Heart right ventricle (tissue), 16 donors: Measurements from ENCODE around the gene TEDDM1. TPM values are rescaled to one million over a fixed set of nuclear protein-coding genes. Genes with fewer than 3 reads are reported as not detected.

ENCODE experiments used
- ATAC-seq, 8 donors: fragments of 200-7000 bp; cut with Tn5 transposase; one replicate each; pipeline ENCODE4 v1.9.1; 2020; ENCODE audit warnings: mild to moderate bottlenecking in 8 of 8, moderate library complexity in 8 of 8, moderate number of reproducible peaks in 1 of 8
- DNase-seq, 2 donors: peaks; one replicate each; pipeline ENCODE4 v3.0.0-alpha.2; 2020
- H3K27ac ChIP-seq, 10 donors: fragments of 200-600 bp; sonication (generic) in 2 of 10; one replicate each; pipeline versions ENCODE4 v1.5.0 to v1.8.0; 2020 to 2022; ENCODE audit warnings: mild to moderate bottlenecking in 3 of 10
- H3K27me3 ChIP-seq, 7 donors: fragments of 200-600 bp; one replicate each; pipeline ENCODE4 v1.8.0; 2021 to 2022; ENCODE audit warnings: mild to moderate bottlenecking in 2 of 7
- H3K36me3 ChIP-seq, 9 donors: fragments of 200-600 bp; sonication (generic) in 1 of 9; one replicate each; pipeline versions ENCODE4 v1.5.0 to v1.8.0; 2020 to 2022; ENCODE audit warnings: mild to moderate bottlenecking in 2 of 9
- H3K4me1 ChIP-seq, 9 donors: fragments of 200-600 bp; sonication (generic) in 1 of 9; one replicate each; pipeline versions ENCODE4 v1.5.0 to v1.8.0; 2020 to 2022; ENCODE audit warnings: mild to moderate bottlenecking in 4 of 9
- H3K4me3 ChIP-seq, 10 donors: fragments of 200-600 bp; sonication (generic) in 2 of 10; one replicate each; pipeline versions ENCODE4 v1.5.0 to v1.8.0; 2020 to 2022; ENCODE audit warnings: mild to moderate bottlenecking in 7 of 10, moderate library complexity in 2 of 10
- H3K9me3 ChIP-seq, 11 donors: fragments of 200-600 bp in 10 of 11; sonication (generic) in 2 of 11; one replicate each; pipeline versions ENCODE4 v1.5.0 to v1.8.0; 2013 to 2022; ENCODE audit warnings: mild to moderate bottlenecking in 2 of 11, control low read depth in 1 of 11, moderate library complexity in 1 of 11
- CTCF ChIP-seq, 9 donors: fragments of 200-600 bp; sonication (generic) in 2 of 9; IDR thresholded peaks; one replicate each; pipeline versions ENCODE4 v1.5.0 to v1.8.0; 2021 to 2022; ENCODE audit warnings: antibody characterized with exemption in 9 of 9, mild to moderate bottlenecking in 5 of 9, moderate library complexity in 1 of 9
- WGBS, 2 donors: extraction: QIAGEN DNeasy Blood & Tissue Kit; methylation state at CpG; one replicate each; pipeline ENCODE4 v1.1.7; 2013; ENCODE audit warnings: inconsistent platforms in 1 of 2; 5-methylcytosine and 5-hydroxymethylcytosine counted together
- intact Hi-C, 10 donors: fragments of 100-400 bp; cut with DNase I; formaldehyde crosslinking; loops; one replicate each; pipeline versions ENCODE4 v1.11.1 to v1.14.2; 2022
- polyA plus RNA-seq, 2 donors: library from polyadenylated mRNA; stranded (reverse); fragments of 200-250 nt; gene quantifications; one replicate each; pipeline ENCODE4 v1.2.3, GENCODE V29; 2013
- total RNA-seq, 10 donors: library from RNA; stranded (reverse); fragmentation: NEBNext Ultra II Directional in 3 of 10; extraction: Animal tissue kit (Norgen Biotek cat#: 25700) in 3 of 10; gene quantifications; one replicate each; pipeline versions ENCODE4 v1.2.1 to v1.2.4, GENCODE V29; 2021 to 2023
- donor health status: Arrhythmogenic right ventricular cardiomyopathy.
- donor health status: ischemic (EF 13 %, LVEDD 7.1; RV severe dilation, severe dysfunction).
- donor health status: healthy with polysubstance abuse.
- donor health status: DM: no; HTN: yes; CAD: no.
- donor health status: DM: no; HTN: no; CAD: no.
- donor health status: ischemic (EF 25% LVEDD 6.9; RV normal size, moderate dysfunction).
- donor health status: ischemic (EF 25% LVEDD 5.7; RV mildly dilated, moderate dysfunction).
- donor health status: healthy.
- donor health status: DM: yes; HTN: yes; CAD: no.
- donor health status: Ischemic cardiomyopathy.
- donor health status: ischemic (EF 35%, LVEDD 5.7; RV mildly dilated, moderate dysfunction).
- donor health status: nonischemic (EF 11% LVEDD 7.7; RV severe dilation, severe dysfunction).
- donor health status: DM: yes; HTN: yes; CAD: no.
- donor health status: PGD.
- donor health status: ischemic (EF 29% LVEDD 5.4; RV normal size, mild dysfunction).
- donor health status: nonischemic (EF 23%, LVEDD 6.1; RV moderate dilation, normal function).

TEDDM1 gene
- total and polyA plus RNA-seq, 12 donors: not detected

GRCh38 chr1:182389619-182390047 is 10.8 kb downstream of the TEDDM1 start:
- peak in 1 of 8 donors; percentile 34 for ATAC-seq
- H3K9me3 ChIP-seq: no peaks in the 10 kb centered on the region
- 6% methylated on average over 13 of the region's 13 CpGs for WGBS, 2 donors
- peak in 1 of 2 donors; percentile 12 for DNase-seq
- peak overlapping the region; percentile 95 to 100 (median 99) for H3K27ac ChIP-seq
- H3K4me1 ChIP-seq: peaks cover 12 to 68% (median 40%) of the 10 kb centered on the region in 9 donors
- peaks cover 0 to 50% (median 36%) of the 10 kb centered on the region in 9 donors for H3K36me3 ChIP-seq
- peak overlapping the region; percentile 65 to 99 (median 90) for H3K4me3 ChIP-seq
- intact Hi-C loops: loop anchor here in 6 of 10 donors (2.0 to 10.0 kb wide), 7 partner anchors 41 to 185 kb away; no protein-coding TSS in a partner anchor
- H3K27me3 ChIP-seq: no peaks in the 10 kb centered on the region
- no peak for TF ChIP-seq CTCF (IDR thresholded peaks at IDR 0.05)

- Histone ChIP-seq H3K27me3 (no peaks in the 10 kb centered on the region), H3K27ac (peak overlapping the region in 9 of 10 donors; percentile 95 to 100 (median 99)), H3K4me3 (peak overlapping the region; percentile 65 to 99 (median 90)), H3K4me1 (peaks cover 12 to 75% (median 40%) of the 10 kb centered on the region in 9 donors), H3K36me3 (peaks cover 0 to 61% (median 47%) of the 10 kb centered on the region in 9 donors), H3K9me3 (no peaks in the 10 kb centered on the region)
- ATAC-seq (no peak), DNase-seq (no peak)
- intact Hi-C loops: no loop called here
- 42 to 53% methylated on average over 5 of the region's 5 CpGs for WGBS, 2 donors
- TF ChIP-seq CTCF (IDR thresholded peaks at IDR 0.05): no peak
Observed at GRCh38 chr1:182388392-182389134, 11.9 kb downstream of the TEDDM1 start.

GRCh38 chr1:182387566-182387965 is 12.9 kb downstream of the TEDDM1 start:
- Histone ChIP-seq H3K9me3 (no peaks in the 10 kb centered on the region), H3K27ac (peak overlapping the region in 4 of 10 donors; percentile 13 to 99 (median 74)), H3K36me3 (peaks cover 0 to 71% (median 55%) of the 10 kb centered on the region in 9 donors), H3K27me3 (no peaks in the 10 kb centered on the region), H3K4me3 (peak overlapping the region in 3 of 10 donors; percentile 4 to 99 (median 95)), H3K4me1 (peaks cover 12 to 71% (median 39%) of the 10 kb centered on the region in 9 donors)
- ATAC-seq (no peak), DNase-seq (no peak)
- no peak for TF ChIP-seq CTCF (IDR thresholded peaks at IDR 0.05)
- intact Hi-C loops: no loop called here
- 49 to 73% methylated on average over 2 of the region's 2 CpGs for WGBS, 2 donors

GRCh38 chr1:182386980-182387379 is 13.5 kb downstream of the TEDDM1 start:
- WGBS, 2 donors: 45 to 76% methylated on average over 5 of the region's 5 CpGs
- Histone ChIP-seq H3K4me1 (peaks cover 12 to 65% (median 36%) of the 10 kb centered on the region in 9 donors), H3K4me3 (peak overlapping the region in 1 of 10 donors; percentile 4), H3K36me3 (peaks cover 0 to 77% (median 55%) of the 10 kb centered on the region in 9 donors), H3K27me3 (no peaks in the 10 kb centered on the region), H3K27ac (peak overlapping the region in 3 of 10 donors; percentile 32 to 50 (median 42)), H3K9me3 (no peaks in the 10 kb centered on the region)
- ATAC-seq (no peak), DNase-seq (no peak)
- intact Hi-C loops: no loop called here
- no peak for TF ChIP-seq CTCF (IDR thresholded peaks at IDR 0.05)
